GM18526 (cell line): ENCODE results near the gene DAB2IP.

Source experiments
- POLR2A ChIP-seq: IDR thresholded peaks from 3 replicates; pipeline ENCODE4 v1.6.1; 2011; ENCODE audit not compliant: insufficient read length; ENCODE audit errors: extremely low read depth

The DAB2IP gene

GRCh38 chr9:121650217-121651007 is 1.0 kb upstream of the DAB2IP start:
- no peak for TF ChIP-seq POLR2A

GRCh38 chr9:121651008-121651294 is 483 bp upstream of the DAB2IP start:
- no peak for TF ChIP-seq POLR2A

GRCh38 chr9:121652021-121652837 is 795 bp downstream of the DAB2IP start:
- TF ChIP-seq POLR2A: no peak

- no peak for TF ChIP-seq POLR2A
Observed at GRCh38 chr9:121652838-121653231, 1.4 kb downstream of the DAB2IP start.

DNA sequence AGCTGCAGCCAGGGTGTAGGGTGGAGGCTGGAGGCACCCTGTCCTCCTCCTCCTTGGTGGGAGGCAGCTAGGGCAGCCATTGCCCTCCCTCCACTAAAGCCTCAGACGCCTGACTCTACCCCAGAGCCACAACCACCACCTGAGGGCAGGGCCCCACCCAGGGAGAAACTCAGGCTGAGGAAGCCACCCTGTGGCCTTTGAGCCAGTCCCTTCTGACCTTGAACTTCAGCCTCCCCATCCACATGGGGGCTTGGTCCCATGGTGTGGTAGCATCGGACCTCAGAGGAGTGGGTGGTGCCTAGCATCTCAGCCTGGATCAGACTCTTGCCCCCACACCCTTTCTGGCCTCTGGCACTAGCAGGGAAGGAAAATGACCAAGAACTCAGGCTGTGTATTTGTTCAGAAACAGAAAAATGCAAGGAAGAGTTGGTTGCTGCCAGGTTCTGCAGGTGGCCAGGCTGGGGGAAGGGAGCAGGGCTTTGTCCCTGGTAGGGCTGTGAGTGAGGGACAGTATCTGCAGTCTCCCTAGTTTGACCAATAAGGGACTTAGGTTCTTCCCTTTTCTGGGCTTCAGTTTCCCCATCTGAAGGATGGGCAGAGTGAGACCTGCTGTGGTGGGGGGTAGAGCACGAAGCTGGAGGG is 3.2 kb downstream of the DAB2IP start:
- no peak for TF ChIP-seq POLR2A

GRCh38 chr9:121655231-121655755 is 3.9 kb downstream of the DAB2IP start:
- no peak for TF ChIP-seq POLR2A

GRCh38 chr9:121656941-121657470 is 5.6 kb downstream of the DAB2IP start:
- no peak for TF ChIP-seq POLR2A

DNA sequence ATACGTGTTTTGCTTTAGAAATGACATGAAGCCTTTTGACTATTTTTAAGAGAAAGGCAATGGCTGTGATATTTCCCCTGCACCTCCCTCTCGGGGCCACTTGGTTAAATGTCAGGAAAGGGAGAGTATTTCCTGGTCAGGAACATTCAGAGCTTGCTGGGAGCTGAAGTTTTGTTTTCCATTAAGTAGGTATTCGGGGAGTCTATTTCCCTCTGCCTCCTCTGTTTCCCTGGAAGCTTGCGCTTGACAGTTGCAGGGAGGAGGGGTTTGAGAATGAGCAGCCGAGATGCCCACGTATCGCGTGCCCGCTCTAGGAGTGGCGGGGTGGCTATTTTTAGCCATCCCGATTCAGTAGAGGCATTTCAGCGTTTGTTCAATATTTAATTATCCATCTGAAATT is 6.7 kb downstream of the DAB2IP start:
- no peak for TF ChIP-seq POLR2A

DNA sequence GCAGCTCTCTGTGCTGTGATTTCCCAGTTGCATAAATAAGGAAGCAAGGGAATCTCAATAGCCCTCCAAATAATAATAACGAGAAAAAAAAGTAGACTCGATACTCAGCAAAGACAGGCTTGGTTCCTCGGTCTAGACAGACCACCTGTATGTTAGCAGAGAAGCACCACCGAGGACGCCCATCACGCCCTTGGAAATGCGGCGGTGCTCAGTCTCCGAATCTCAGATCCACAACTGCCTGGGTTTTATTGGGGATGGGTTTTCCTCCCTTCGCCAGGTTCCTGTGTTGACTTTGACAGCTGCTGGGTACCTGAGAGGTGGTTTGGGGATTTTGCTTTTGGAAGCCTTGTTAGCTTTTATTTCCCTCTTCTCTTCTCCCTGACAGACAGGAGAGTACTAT is 7.2 kb downstream of the DAB2IP start:
- no peak for TF ChIP-seq POLR2A

- no peak for TF ChIP-seq POLR2A
Observed at GRCh38 chr9:121660367-121660766, 8.9 kb downstream of the DAB2IP start.

GRCh38 chr9:121660876-121661275 is 9.4 kb downstream of the DAB2IP start:
- TF ChIP-seq POLR2A: no peak

DNA sequence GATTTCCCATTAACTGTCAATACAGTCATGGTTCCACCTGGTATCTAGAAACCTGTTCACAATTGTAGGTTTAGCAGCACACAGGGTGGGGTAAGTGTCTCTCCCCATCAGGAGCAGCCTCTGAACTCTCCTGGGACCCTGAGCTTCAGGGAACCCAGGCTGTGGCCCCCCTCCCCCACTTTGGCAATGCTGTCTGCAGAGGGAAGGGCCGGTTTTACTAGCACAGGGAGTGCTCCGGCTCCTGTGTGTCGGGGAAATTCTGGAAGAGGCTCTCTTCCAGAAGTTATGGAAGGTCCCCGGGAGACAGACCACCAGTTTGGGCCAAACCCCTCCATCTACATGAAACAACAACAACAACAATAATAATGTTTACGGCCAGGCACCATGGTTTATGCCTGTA is 9.9 kb downstream of the DAB2IP start:
- TF ChIP-seq POLR2A: no peak

GRCh38 chr9:121662359-121662758 is 10.9 kb downstream of the DAB2IP start:
- no peak for TF ChIP-seq POLR2A

DNA sequence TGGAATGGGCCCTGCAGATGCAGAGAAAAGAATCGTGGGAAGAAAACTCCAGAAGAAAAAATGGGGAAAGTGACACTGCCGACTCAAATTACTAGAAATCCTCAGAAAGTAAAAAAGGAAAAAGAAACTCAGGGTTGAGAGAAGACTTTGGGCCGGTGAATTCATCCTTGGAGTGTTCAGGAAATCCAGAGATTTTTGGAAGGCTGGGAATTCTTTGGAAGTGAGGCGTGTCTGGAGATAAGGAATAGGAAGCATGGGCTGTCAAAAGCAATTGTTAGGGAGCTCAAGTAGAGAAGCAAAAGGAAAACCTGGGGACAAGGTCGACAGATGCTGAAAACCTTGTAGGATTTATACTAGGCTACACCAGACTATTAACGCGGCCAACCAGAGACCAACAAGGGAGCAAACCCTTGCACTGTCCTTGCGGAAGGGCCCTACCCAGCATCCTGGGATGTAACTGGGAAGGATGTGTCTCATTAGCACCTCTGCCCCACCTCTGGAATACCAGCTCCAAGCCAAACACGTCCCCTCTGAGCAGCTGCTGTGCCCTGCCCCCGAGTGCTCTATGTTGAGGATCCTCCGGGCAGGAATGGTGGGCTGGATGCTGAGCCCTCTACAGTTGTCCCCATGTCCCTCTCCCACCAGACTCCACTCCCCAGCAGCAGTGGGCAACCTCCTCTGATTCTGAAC is 11.6 kb downstream of the DAB2IP start:
- no peak for TF ChIP-seq POLR2A

- TF ChIP-seq POLR2A: no peak
Observed at GRCh38 chr9:121663591-121663990, 12.2 kb downstream of the DAB2IP start.

DNA sequence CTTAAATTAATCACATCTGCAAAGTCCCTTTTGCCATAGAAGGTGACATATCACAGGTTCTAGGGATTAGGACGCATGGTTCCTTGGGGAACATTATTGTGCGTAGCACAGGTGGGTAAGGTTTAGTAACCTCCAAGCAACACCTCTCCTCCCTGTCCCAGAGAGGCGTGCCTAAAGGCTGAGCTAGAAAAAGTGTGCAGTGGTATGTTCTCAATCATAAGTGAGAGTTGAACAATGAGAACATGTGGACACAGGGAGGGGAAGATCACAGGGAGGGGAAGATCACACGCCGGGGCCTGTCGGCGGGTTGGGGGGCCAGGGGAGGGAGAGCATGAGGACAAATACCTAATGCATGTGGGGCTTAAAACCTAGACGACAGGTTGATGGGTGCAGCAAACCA is 14.9 kb downstream of the DAB2IP start:
- no peak for TF ChIP-seq POLR2A

GRCh38 chr9:121667214-121667613 is 15.8 kb downstream of the DAB2IP start:
- no peak for TF ChIP-seq POLR2A
